Epithelial cell of proximal tubule (primary cell): Measurements from ENCODE around the gene PPP1R15A. TPM values are rescaled to one million over a fixed set of nuclear protein-coding genes. Genes with fewer than 3 reads are reported as not detected.
"Not testable (repeated sequence)": the region's sequence is repeated elsewhere in the genome, so short reads cannot be mapped to it uniquely, and the experiment has no call there.

ENCODE experiments used
- DNase-seq: peaks from one replicate; pipeline ENCODE4 v3.0.0-alpha.2; 2011; ENCODE audit warnings: low read depth
- H3K4me3 ChIP-seq: 2 replicates; pipeline ENCODE4 v1.5.1; 2011; ENCODE audit warnings: low read depth, mild to moderate bottlenecking, low read length
- total RNA-seq: library from RNA; depleted of rRNA; stranded (reverse); fragments of >200 nt; gene quantifications from 2 replicates; pipeline ENCODE4 v1.2.3, GENCODE V29; 2015
- TF ChIP-seq, protein P1 (sequence below): conservative IDR thresholded peaks from 2 replicates; pipeline ENCODE4 v1.5.1; 2012; ENCODE audit warnings: low read depth, mild to moderate bottlenecking, low read length

PPP1R15A gene
- total RNA-seq, 1 donor from 2014 or later: 32.2 TPM

DNA sequence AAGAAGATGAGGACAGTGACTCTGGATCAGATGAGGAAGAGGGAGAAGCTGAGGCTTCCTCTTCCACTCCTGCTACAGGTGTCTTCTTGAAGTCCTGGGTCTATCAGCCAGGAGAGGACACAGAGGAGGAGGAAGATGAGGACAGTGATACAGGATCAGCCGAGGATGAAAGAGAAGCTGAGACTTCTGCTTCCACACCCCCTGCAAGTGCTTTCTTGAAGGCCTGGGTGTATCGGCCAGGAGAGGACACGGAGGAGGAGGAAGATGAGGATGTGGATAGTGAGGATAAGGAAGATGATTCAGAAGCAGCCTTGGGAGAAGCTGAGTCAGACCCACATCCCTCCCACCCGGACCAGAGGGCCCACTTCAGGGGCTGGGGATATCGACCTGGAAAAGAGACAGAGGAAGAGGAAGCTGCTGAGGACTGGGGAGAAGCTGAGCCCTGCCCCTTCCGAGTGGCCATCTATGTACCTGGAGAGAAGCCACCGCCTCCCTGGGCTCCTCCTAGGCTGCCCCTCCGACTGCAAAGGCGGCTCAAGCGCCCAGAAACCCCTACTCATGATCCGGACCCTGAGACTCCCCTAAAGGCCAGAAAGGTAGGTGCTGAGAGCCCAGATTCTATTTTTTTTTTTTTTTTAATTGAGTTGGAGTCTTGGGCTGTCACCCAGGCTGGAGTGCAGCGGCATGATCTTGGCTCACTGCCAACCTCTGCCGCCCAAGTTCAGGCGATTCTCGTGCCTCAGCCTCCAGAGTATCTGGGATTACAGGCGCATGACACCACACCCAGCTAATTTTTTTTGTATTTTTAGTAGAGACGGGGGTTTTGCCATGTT, 2.3 kb downstream of the PPP1R15A start:
- H3K4me3 ChIP-seq: peak overlapping the region; percentile 100
- DNase-seq: no peak
- TF ChIP-seq, protein P1, sequence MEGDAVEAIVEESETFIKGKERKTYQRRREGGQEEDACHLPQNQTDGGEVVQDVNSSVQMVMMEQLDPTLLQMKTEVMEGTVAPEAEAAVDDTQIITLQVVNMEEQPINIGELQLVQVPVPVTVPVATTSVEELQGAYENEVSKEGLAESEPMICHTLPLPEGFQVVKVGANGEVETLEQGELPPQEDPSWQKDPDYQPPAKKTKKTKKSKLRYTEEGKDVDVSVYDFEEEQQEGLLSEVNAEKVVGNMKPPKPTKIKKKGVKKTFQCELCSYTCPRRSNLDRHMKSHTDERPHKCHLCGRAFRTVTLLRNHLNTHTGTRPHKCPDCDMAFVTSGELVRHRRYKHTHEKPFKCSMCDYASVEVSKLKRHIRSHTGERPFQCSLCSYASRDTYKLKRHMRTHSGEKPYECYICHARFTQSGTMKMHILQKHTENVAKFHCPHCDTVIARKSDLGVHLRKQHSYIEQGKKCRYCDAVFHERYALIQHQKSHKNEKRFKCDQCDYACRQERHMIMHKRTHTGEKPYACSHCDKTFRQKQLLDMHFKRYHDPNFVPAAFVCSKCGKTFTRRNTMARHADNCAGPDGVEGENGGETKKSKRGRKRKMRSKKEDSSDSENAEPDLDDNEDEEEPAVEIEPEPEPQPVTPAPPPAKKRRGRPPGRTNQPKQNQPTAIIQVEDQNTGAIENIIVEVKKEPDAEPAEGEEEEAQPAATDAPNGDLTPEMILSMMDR: no peak

DNA sequence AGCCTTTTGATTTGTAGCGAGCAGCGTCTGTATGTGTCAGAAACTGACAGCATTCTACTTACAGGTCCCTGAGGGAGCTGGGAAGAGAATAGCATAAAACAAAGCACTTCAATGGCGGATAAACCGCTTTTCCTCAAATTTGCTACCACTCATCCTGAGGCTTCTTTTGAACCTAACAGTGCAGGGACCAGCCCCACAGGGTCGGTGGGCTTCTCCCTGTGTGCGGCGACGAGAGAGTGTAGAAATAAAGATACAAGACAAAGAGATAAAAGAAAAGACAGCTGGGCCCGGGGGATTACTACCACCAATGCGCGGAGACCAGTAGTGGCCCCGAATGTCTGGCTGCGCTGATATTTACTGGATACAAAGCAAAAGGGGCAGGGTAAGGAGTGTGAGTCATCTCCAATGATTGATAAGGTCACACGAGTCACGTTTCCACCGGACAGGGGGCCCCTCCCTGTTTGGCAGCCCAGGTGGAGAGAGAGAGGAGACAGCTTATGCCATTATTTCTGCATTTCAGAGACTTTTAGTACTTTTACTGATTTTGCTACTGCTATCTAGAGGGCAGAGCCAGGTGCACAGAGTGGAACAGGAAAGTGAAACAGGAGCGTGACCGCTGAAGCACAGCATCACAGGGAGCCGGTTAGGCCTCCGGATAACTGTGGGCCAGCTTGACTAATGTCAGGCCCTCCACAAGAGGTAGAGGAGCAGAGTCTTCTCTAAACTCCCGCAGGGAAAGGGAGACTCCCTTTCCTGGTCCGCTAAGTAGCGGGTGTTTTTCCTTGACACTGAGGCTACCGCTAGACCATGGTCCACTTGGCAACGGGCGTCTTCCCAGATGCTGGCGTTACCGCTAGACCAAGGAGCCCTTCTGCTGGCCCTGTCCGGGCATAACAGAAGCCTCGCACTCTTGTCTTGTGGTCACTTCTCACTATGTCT, 4.1 kb downstream of the PPP1R15A start:
- H3K4me3 ChIP-seq: peak overlapping the region; percentile 100
- not testable (repeated sequence) for DNase-seq

DNA sequence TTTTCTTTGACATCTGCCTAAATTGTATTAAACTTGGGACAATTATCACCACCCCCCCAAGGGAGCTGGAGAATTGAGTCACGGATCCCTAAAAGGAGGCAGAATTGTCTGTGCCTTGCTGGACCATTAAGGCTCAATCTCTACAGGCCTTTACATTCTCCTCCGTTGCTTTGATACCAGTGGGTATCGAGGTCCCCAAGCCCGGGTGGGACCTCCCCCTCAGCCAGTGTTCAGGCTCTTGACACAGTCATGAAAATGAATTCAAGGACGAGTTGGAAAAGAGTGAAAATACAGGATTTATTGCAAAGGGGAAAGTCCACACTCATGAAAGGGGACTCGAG, 5.6 kb downstream of the PPP1R15A start:
- no peak overlapping the region for H3K4me3 ChIP-seq
- TF ChIP-seq, protein P1: no peak
- no peak for DNase-seq

DNA sequence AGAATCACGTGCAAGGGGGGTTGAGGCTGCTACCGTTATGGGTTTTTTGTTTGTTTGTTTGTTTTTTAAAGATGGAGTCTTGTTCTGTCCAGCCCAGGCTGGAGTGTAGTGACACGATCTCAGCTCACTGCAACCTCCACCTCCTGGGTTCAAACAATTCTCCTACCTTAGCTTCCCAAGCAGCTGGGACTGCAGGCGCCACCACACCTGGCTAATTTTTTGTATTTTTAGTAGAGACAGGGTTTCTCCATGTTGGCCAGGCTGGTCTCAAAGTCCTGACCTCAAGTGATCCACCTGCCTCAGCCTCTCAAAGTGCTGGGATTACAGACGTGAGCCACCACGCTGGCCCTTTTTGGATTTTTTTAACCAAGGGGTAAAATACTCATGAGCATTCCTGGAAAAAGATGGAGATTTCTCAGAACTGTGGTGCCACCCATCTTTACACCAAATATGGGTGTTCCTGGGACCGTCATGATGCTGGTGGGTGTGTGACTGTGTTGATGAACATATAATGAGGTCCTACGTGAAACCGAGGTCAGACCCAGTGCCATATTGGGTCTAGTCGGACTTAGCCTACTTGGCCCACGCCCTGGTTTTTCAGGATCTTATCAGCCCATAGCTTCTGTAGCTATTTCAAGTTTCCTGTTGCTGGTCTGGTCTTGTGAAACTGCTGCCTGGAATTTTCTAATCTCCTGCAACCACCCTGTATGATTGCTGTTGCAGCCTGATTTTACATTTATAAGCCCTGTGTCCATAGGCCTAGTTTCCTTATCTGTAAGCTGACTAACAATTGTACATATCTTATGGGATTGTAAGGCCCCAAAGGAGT, 6.2 kb downstream of the PPP1R15A start:
- DNase-seq: no peak
- TF ChIP-seq, protein P1: no peak
- no peak overlapping the region for H3K4me3 ChIP-seq

DNA sequence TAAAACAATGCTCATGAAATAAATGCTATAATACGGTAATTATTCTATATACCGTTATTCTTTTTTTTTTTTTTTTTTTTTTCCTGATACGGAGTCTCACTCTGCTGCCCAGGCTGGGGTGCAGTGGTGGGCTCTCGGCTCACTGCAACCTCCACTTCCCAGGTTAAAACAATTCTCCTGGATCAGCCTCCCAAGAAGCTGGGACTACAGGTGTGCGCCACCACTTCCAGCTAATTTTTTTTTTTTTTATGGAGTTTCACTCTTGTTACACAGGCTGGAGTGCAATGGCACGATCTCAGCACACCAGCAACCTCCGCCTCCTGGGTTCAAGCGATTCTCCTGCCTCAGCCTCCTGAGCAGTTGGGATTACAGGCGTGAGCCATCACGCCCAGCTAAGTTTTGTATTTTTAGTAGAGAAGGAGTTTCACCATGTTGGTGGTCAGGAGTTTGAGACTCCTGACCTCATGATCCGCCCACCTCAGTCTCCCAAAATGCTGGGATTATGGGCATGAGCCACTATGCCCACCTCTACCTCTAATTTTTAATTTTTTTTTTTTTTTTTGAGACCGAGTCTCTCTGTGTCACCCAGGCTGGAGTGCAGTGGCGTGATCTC, 6.9 kb downstream of the PPP1R15A start:
- TF ChIP-seq, protein P1: no peak
- H3K4me3 ChIP-seq: no peak overlapping the region
- no peak for DNase-seq

DNA sequence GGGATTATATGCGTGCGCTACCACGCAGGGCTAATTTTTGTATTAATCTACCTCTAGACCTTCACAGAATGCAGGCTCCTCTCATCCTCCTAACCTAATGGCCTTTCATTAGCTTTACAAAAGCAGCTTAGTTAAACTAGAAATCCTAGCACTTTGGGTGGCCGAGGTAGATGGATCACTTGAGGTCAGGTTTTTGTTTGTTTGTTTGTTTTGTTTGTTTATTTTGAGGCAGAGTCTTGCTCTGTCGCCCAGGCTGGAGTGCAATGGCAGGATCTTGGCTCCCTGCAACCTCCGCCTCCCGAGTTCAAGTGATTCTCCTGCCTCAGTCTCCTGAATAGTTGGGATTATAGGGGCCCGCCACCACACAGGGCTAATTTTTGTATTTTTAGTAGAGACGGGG, 7.5 kb downstream of the PPP1R15A start:
- DNase-seq, H3K4me3 ChIP-seq: not testable (repeated sequence)

DNA sequence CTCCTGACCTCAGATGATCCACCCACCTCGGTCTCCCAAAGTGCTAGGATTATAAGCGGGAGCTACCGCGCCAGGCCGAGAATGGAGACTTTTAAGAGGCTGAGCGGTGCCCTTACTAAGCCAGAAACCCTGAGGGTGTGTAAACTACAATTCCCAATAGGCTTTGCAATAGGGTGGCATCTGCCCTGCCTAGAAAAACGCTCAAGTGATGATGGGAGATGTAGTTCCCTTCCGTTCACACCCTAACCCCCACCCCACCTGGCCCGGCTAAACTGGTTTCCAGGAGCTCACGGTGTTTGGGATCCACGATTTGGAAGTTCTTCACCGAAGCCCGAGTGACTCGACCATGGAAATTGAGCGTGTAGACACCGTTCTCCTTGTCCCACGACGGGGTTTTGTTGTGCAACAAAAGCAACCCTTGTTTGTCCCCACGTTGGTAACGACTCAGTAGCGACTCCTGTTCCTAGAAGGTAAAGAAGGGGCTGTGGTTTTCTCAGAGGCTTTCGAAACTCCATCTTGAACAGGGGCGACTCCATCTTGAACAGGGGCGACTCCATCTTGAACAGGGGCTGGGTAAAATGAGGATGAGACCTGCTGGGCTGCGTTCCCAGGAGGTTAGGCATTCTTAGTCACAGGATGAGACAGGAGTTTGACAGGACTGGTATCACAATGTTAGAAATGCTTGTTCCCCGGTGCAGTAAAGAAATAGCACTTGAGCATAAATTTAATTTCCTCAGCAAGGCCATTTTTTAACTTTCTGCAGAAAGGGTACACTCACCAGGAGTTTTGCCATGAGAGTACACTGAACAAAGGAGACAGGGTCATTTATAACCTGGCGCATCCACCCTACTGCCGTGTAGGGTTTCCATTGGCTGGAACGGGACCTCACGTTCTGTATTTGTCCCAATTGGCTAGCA, 9.8 kb downstream of the PPP1R15A start:
- TF ChIP-seq, protein P1: no peak
- H3K4me3 ChIP-seq: no peak overlapping the region
- no peak for DNase-seq
